Activated naive CD4-positive, alpha-beta T cell treated with anti-CD3 and anti-CD28 coated beads, Interleukin-2, amount 10 ng/mL, durations not matched to agents 7 days and 5 days (primary cell): ENCODE results near the gene MAPKAPK3.

Experiments
- CTCF ChIA-PET: fragments of 350-600 bp; sonication (Branson Sonifier 250); formaldehyde crosslinking; loops from one replicate; lab custom pipeline; 2021; ENCODE audit warnings: antibody characterized with exemption; lab: Charles Lee
- DNase-seq: peaks from one replicate; pipeline ENCODE4 v3.0.0-alpha.2; 2020
- H3K27ac Mint-ChIP-seq: one replicate; pipeline ENCODE4 v1.8.0; 2021; ENCODE audit warnings: mild to moderate bottlenecking, moderate library complexity, mixed read lengths
- H3K27me3 Mint-ChIP-seq: one replicate; pipeline ENCODE4 v1.8.0; 2021; ENCODE audit warnings: mild to moderate bottlenecking, mixed read lengths
- H3K36me3 Mint-ChIP-seq: one replicate; pipeline ENCODE4 v1.8.0; 2021; ENCODE audit warnings: mixed read lengths
- H3K4me1 Mint-ChIP-seq: one replicate; pipeline ENCODE4 v1.8.0; 2021; ENCODE audit warnings: mixed read lengths
- H3K4me3 Mint-ChIP-seq: one replicate; pipeline ENCODE4 v1.8.0; 2021; ENCODE audit warnings: mild to moderate bottlenecking, moderate library complexity, mixed read lengths
- H3K9me3 Mint-ChIP-seq: one replicate; pipeline ENCODE4 v1.8.0; 2021; ENCODE audit warnings: mixed read lengths

MAPKAPK3 gene

GRCh38 chr3:50617096-50617791 is at the start of gene MAPKAPK3:
MAPKAPK3 (plus strand) TSS chr3:50617151; CDS start chr3:50617566, 415 bp downstream.
- Mint-ChIP-seq H3K27me3 (peaks cover 2% of the 10 kb centered on the region), H3K4me3 (peak within 1 kb of the TSS; percentile 92), H3K4me1 (peaks cover 69% of the 10 kb centered on the region)

GRCh38 chr3:50567386-50568167 is 49.4 kb upstream of the MAPKAPK3 start, which contains the start of gene C3orf18:
C3orf18 (minus strand) TSS chr3:50567747; CDS start chr3:50565699, 2,048 bp downstream.
- peaks cover 68% of the 10 kb centered on the region for H3K4me1 Mint-ChIP-seq
- CTCF ChIA-PET: interaction anchor here (0.6 to 21.4 kb wide), 7 partner anchors 19 to 1095 kb away, joined by 3 to 753 read pairs (median 5); partner anchors contain the start of genes CISH and MAPKAPK3
- H3K27ac Mint-ChIP-seq: peak within 1 kb of the TSS; percentile 92
- no peaks in the 10 kb centered on the region for H3K9me3 Mint-ChIP-seq
- peak; percentile 98 for DNase-seq
- H3K36me3 Mint-ChIP-seq: peaks cover 39% of the 10 kb centered on the region
- H3K4me3 Mint-ChIP-seq: peak within 1 kb of the TSS; percentile 99
- H3K27me3 Mint-ChIP-seq: no peaks in the 10 kb centered on the region

More at GRCh38 chr3:50617096-50617791, at the start of gene MAPKAPK3:
- H3K36me3 Mint-ChIP-seq: peaks cover 58% of the 10 kb centered on the region
- DNase-seq: no peak
- no peaks in the 10 kb centered on the region for H3K9me3 Mint-ChIP-seq
- H3K27ac Mint-ChIP-seq: peak within 1 kb of the TSS; percentile 97
- CTCF ChIA-PET: interaction anchor here (1.0 to 25.1 kb wide), 16 partner anchors 8 to 885 kb away, joined by 3 to 753 read pairs (median 9); partner anchors contain the start of genes C3orf18, HEMK1, MANF and RBM15B

- no peaks in the 10 kb centered on the region for H3K27me3 Mint-ChIP-seq
- H3K27ac Mint-ChIP-seq: peak within 1 kb of the TSS; percentile 92
- H3K4me1 Mint-ChIP-seq: peaks cover 76% of the 10 kb centered on the region
- peak within 1 kb of the TSS; percentile 99 for H3K4me3 Mint-ChIP-seq
- H3K9me3 Mint-ChIP-seq: no peaks in the 10 kb centered on the region
- peaks cover 39% of the 10 kb centered on the region for H3K36me3 Mint-ChIP-seq
- DNase-seq: peak; percentile 97
- CTCF ChIA-PET: interaction anchor here (1.5 to 21.4 kb wide), 4 partner anchors 21 to 219 kb away, joined by 3 to 753 read pairs (median 129); partner anchors contain the start of genes CISH, CYB561D2, MAPKAPK3 and NPRL2
Observed at GRCh38 chr3:50568947-50569749, 47.8 kb upstream of the MAPKAPK3 start, which contains the start of gene HEMK1. HEMK1 (plus strand) TSS chr3:50569522; CDS start chr3:50571105, 1,583 bp downstream.

- Mint-ChIP-seq H3K4me1 (peaks cover 81% of the 10 kb centered on the region), H3K9me3 (no peaks in the 10 kb centered on the region), H3K27ac (peak overlapping the region; percentile 92), H3K4me3 (peak overlapping the region; percentile 99), H3K36me3 (peaks cover 38% of the 10 kb centered on the region), H3K27me3 (no peaks in the 10 kb centered on the region)
- no peak for DNase-seq
- CTCF ChIA-PET: interaction anchor here (1.1 to 21.4 kb wide), 8 partner anchors 10 to 819 kb away, joined by 3 to 753 read pairs (median 10); partner anchors contain the start of genes CISH and MAPKAPK3
Observed at GRCh38 chr3:50570508-50571279, 46.3 kb upstream of the MAPKAPK3 start.

GRCh38 chr3:50571486-50571885 is 45.5 kb upstream of the MAPKAPK3 start:
- Mint-ChIP-seq H3K27me3 (no peaks in the 10 kb centered on the region), H3K4me3 (peak overlapping the region; percentile 99), H3K4me1 (peaks cover 81% of the 10 kb centered on the region), H3K36me3 (peaks cover 39% of the 10 kb centered on the region), H3K27ac (peak overlapping the region; percentile 92), H3K9me3 (no peaks in the 10 kb centered on the region)
- CTCF ChIA-PET: interaction anchor here (0.7 to 21.4 kb wide), 13 partner anchors 10 to 819 kb away, joined by 3 to 753 read pairs (median 5); partner anchors contain the start of genes CISH, MAPKAPK3 and RASSF1
- no peak for DNase-seq

- H3K27ac Mint-ChIP-seq: peak overlapping the region; percentile 92
- DNase-seq: peak; percentile 88
- H3K4me1 Mint-ChIP-seq: peaks cover 81% of the 10 kb centered on the region
- CTCF ChIA-PET: interaction anchor here (0.7 to 21.4 kb wide), 20 partner anchors 9 to 818 kb away, joined by 3 to 753 read pairs (median 4); partner anchors contain the start of genes CISH, DOCK3, MAPKAPK3 and RASSF1
- H3K9me3 Mint-ChIP-seq: no peaks in the 10 kb centered on the region
- no peaks in the 10 kb centered on the region for H3K27me3 Mint-ChIP-seq
- H3K4me3 Mint-ChIP-seq: peak overlapping the region; percentile 99
- H3K36me3 Mint-ChIP-seq: peaks cover 42% of the 10 kb centered on the region
Observed at GRCh38 chr3:50572158-50572557, 44.8 kb upstream of the MAPKAPK3 start.

GRCh38 chr3:50572801-50573371 is 44.1 kb upstream of the MAPKAPK3 start:
- Mint-ChIP-seq H3K36me3 (peaks cover 48% of the 10 kb centered on the region), H3K27me3 (no peaks in the 10 kb centered on the region), H3K4me1 (peaks cover 85% of the 10 kb centered on the region), H3K4me3 (peak overlapping the region; percentile 99), H3K27ac (peak overlapping the region; percentile 92), H3K9me3 (no peaks in the 10 kb centered on the region)
- CTCF ChIA-PET: interaction anchor here (0.7 to 21.4 kb wide), 15 partner anchors 8 to 817 kb away, joined by 3 to 753 read pairs (median 5); partner anchors contain the start of genes CISH, DOCK3 and MAPKAPK3
- peak; percentile 59 for DNase-seq

GRCh38 chr3:50573566-50574443 is 43.1 kb upstream of the MAPKAPK3 start:
- peaks cover 85% of the 10 kb centered on the region for H3K4me1 Mint-ChIP-seq
- H3K27me3 Mint-ChIP-seq: no peaks in the 10 kb centered on the region
- peak overlapping the region; percentile 99 for H3K4me3 Mint-ChIP-seq
- peak; percentile 92 for DNase-seq
- CTCF ChIA-PET: interaction anchor here (1.2 to 21.4 kb wide), 7 partner anchors 9 to 451 kb away, joined by 4 to 753 read pairs (median 5); partner anchors contain the start of genes CISH, DOCK3 and MAPKAPK3
- peaks cover 56% of the 10 kb centered on the region for H3K36me3 Mint-ChIP-seq
- H3K9me3 Mint-ChIP-seq: no peaks in the 10 kb centered on the region
- peak overlapping the region; percentile 92 for H3K27ac Mint-ChIP-seq

GRCh38 chr3:50574444-50574831 is 42.5 kb upstream of the MAPKAPK3 start:
- Mint-ChIP-seq H3K36me3 (peaks cover 62% of the 10 kb centered on the region), H3K27me3 (no peaks in the 10 kb centered on the region), H3K27ac (peak overlapping the region; percentile 92), H3K4me1 (peaks cover 87% of the 10 kb centered on the region), H3K9me3 (no peaks in the 10 kb centered on the region), H3K4me3 (peak overlapping the region; percentile 99)
- peak; percentile 57 for DNase-seq
- CTCF ChIA-PET: interaction anchor here (1.2 to 21.4 kb wide), 4 partner anchors 9 to 78 kb away, joined by 4 to 753 read pairs (median 129); partner anchors contain the start of genes CISH and MAPKAPK3

GRCh38 chr3:50575372-50575771 is 41.6 kb upstream of the MAPKAPK3 start:
- CTCF ChIA-PET: interaction anchor here (8.7 to 21.4 kb wide), 2 partner anchors 15 to 33 kb away, joined by 213 to 753 read pairs; partner anchors contain the start of genes CISH and MAPKAPK3
- H3K4me1 Mint-ChIP-seq: peaks cover 94% of the 10 kb centered on the region
- peaks cover 65% of the 10 kb centered on the region for H3K36me3 Mint-ChIP-seq

GRCh38 chr3:50577348-50577747 is 39.6 kb upstream of the MAPKAPK3 start:
- peaks cover 94% of the 10 kb centered on the region for H3K4me1 Mint-ChIP-seq
- peaks cover 67% of the 10 kb centered on the region for H3K36me3 Mint-ChIP-seq
- no peaks in the 10 kb centered on the region for H3K9me3 Mint-ChIP-seq
- CTCF ChIA-PET: interaction anchor here (21.4 kb wide), 1 partner anchor 31 kb away, joined by 753 read pairs; the partner anchor contains the start of genes CISH and MAPKAPK3
- H3K27ac Mint-ChIP-seq: peak overlapping the region; percentile 58
- DNase-seq: no peak
- H3K4me3 Mint-ChIP-seq: no peak overlapping the region
- no peaks in the 10 kb centered on the region for H3K27me3 Mint-ChIP-seq

More at GRCh38 chr3:50575372-50575771, 41.6 kb upstream of the MAPKAPK3 start:
- Mint-ChIP-seq H3K27ac (peak overlapping the region; percentile 92), H3K27me3 (no peaks in the 10 kb centered on the region), H3K9me3 (no peaks in the 10 kb centered on the region), H3K4me3 (no peak overlapping the region)
- no peak for DNase-seq
